Stimulated activated CD4-positive, alpha-beta T cell treated with anti-CD3 and anti-CD28 coated beads, Interleukin-4, amount 100 ng/mL, for 24 hours (primary cell): ENCODE measurements around the gene RMI2.

ENCODE experiments used
- DNase-seq: peaks from one replicate; pipeline ENCODE4 v3.0.0-alpha.2; 2020

Gene RMI2

GRCh38 chr16:11310634-11310977 lies 34.7 kb upstream of the RMI2 start:
- DNase-seq, result no peak

GRCh38 chr16:11310997-11311561 lies 34.2 kb upstream of the RMI2 start:
- no peak for DNase-seq

DNA sequence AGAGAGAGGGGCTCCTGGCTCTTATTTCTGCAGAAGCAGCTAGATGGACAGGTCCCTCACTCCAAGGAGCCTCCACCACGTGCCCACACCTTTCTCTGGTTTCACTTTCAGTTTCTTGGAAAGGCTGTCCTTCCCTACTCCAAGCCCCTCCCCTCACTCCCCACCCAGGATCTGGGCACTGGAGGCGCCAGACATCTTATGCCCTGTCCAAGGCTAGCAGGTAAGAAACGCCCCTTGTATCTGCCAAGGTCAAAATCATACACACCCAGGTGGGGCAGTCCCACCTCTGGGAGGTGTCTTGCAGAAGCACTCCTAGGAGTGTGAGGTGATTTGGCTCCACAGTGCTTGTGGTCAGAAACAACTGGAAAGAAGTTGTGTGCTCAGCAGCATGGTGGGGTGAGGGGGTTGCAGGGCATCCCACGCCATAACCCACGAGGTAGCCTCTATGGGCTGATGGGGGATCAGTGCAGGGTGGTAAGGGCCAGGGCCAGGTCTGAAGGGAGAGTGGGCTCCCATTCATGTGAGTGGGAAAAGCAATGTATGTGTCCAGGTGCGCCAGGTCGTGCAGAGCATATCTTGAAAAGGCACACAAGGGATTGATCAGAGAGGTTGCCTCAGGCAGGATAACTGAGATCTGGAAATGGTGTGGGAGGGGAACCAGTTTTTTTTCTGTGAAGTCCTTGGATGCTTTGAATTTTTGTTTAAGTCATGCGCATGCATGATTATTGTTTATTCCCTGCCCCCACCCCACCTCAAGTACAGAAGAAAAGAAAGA lies 32.4 kb upstream of the RMI2 start:
- peak; percentile 12 for DNase-seq

- DNase-seq, result no peak
These were observed 31.6 kb upstream of the RMI2 start for GRCh38 chr16:11313493-11314308.

GRCh38 chr16:11314309-11314894 lies 30.9 kb upstream of the RMI2 start:
- DNase-seq, result no peak

DNA sequence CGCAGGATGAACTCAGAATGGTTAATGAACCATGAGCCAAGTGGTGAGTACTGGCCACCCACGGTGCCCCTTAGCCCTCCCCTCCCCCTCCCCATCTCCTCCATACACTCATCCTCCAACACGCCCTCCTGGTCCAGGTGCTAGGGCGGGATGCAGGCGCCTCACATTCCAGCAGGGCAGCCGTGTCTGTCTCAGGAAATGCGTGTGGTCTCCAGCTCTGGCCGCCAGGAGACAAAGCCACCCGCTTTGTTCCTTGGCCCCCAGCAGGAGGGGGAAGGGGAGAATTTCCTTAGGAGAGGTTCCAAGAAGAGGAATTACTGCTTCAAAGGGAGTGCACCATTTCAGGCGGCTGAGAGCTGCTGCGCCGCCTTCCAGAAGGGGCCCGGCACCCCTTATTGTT lies 29.7 kb upstream of the RMI2 start:
- no peak for DNase-seq

DNA sequence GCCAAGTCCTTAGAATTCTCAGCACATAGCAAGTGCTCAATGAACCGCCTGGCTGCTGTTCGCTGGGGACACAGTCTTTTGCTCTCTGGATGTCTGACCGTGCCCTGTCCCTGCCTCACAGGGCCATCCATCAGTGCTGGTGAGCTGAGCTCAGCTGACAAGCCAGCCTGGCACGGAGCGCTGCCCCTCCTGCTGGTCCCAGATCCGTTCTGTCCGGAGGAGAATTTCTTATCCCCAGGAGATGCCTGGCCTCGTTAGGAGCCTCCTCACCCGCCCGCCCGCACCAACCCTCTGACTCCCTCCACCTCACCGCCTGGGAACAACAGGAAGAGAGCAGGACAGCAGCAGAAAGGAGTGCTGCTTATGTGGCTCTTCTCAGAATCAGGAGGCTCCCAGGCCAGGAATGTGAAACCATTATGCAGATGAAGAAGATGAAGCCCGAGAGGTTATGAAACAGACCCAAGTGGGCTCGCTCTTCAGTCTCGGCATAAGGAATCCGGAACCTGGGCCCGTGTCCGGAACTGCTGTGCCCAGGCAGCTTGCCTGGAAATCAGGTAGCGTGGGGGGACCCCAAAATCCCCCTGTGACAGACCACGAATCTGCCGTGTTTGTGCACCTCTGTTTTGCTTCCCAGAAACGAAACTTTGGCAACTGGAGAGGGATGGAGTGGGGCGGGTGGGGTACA lies 28.8 kb upstream of the RMI2 start:
- no peak for DNase-seq

- DNase-seq, result no peak
These were observed 26.4 kb upstream of the RMI2 start for GRCh38 chr16:11318817-11319216.

GRCh38 chr16:11319529-11320146 lies 25.6 kb upstream of the RMI2 start:
- no peak for DNase-seq

- no peak for DNase-seq
These were observed 25.1 kb upstream of the RMI2 start for GRCh38 chr16:11320170-11320569.

DNA sequence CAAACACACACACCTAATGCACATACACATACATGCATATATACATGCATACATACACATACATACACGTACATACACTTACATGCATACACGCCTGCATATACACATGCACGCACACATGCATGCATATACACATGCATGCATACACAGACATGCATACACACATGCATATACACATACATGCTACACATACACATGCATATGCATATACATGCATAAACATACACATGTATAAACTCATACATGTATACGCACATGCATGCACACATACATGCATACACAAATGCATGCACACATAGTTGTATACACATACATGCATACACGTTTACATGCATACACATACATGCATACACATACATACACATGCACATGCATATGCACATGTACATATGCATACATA lies 23.6 kb upstream of the RMI2 start:
- DNase-seq, result no peak

DNA sequence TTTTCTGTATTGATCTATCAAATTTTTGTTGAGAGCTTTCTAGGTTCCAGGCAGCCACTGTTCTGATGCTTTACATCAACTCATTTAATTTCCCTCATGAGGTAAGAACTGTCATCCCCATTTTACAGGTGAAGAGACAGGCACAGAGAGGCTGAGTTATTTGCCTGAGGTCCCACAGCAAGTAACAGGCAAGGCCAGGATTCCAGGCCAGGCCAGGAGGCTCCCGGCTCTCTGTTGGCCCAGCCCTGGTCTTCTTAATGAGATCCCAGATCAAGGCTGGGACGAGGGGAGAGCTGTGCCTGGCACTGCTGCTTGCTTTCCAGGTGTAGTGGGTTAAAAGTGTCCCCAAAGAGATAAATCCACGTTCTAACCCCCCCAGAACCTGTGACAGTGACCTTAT lies 22.4 kb upstream of the RMI2 start:
- no peak for DNase-seq

GRCh38 chr16:11323551-11324336 lies 21.5 kb upstream of the RMI2 start:
- no peak for DNase-seq

GRCh38 chr16:11325404-11326083 lies 19.7 kb upstream of the RMI2 start:
- DNase-seq, result peak; percentile 18

DNA sequence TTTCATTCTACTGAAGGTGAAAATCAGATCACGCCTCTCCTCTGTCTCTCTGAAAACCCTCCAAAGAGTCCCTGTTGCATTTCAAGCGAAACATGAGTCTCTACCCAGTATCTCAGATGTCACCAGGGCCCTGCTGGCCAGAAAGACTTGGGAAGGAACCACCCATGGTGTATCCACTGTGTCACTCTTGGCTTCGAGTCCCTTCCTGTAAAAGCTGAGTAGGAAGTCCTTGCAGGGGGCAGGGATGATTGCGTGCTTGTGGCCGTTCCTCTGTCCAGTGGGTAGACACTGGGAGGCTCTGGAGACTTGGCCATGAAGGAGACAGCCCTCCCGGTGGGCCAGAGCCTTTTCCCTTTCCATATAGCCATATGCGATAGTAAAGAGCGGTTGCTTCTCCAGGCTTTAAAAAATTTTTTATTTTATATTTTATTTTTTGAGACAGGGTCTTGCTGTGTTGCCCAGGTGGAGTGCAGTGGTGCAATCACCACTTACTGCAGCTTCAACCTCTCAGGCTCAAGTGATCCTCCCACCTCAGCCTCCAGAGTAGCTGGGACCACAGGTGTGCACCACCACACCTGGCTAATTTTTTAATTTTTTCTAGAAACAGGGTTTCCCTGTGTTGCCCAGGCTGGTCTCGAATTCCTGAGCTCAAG lies 19.0 kb upstream of the RMI2 start:
- no peak for DNase-seq

DNA sequence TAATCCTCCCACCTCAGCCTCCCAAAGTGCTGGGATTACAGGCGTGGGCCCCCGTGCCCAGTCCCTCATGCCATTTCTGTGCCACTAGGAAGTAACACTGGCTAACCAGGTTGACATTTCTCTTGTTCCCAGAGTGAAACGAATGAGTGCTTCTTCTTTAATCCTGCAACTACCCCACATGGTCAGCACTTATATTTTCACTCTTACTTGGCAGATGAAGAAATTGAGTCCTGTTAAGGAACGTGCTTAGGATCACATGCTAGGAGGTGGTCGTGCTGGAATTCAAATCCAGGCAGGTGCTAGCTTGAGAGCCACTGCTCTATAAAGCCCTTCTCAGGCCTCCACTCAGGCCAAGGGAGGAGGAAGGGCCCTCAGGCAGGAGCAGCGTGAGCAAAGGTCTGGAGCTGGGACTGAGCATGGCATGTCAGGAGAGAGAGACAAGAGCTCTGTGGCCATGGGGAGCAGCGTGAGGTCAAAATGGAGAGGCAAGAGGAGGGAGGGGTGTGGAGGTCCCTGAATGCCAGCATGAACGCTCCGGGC lies 18.5 kb upstream of the RMI2 start:
- no peak for DNase-seq

DNA sequence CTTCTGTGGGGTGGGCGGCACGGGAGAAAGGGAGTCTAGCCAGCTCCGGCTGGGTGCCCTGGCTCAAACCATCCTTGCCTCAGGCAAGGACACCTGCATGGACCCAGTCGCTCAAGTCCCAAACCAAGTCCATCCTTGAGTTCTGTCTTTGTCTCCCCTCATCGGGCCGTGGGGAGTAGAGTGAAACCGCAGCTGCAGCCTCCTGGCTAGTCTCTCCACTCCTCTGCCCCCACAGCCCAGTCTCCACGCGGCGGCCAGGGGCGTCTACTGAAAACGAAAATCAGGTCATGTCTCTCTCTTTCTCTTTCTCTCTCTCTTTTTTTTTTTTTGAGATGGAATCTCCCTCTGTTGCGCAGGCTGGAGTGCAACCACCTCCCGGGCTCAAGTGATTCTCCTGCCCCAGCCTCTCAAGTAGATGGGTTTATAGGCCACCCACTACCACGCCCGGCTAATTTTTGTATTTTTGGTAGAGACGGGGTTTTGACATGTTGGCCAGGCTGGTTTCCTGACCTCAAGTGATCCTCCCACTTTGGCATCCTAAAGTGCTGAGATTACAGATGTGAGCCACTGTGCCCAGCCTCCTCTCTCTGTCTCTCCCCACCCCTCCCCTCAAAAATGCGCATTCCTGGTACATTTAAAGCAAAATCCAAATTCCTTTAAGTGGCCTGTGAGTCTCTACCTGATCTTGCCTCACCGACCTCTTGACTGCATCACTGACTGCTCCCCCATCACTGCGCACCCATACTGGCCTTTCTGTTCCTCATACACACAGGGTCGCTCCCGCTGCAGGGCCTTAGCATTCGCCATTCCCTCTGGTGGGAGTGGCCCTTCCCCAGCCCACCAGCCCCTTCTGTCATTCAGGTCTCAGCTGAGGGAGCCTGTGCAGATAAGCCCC lies 17.7 kb upstream of the RMI2 start:
- DNase-seq, result no peak

DNA sequence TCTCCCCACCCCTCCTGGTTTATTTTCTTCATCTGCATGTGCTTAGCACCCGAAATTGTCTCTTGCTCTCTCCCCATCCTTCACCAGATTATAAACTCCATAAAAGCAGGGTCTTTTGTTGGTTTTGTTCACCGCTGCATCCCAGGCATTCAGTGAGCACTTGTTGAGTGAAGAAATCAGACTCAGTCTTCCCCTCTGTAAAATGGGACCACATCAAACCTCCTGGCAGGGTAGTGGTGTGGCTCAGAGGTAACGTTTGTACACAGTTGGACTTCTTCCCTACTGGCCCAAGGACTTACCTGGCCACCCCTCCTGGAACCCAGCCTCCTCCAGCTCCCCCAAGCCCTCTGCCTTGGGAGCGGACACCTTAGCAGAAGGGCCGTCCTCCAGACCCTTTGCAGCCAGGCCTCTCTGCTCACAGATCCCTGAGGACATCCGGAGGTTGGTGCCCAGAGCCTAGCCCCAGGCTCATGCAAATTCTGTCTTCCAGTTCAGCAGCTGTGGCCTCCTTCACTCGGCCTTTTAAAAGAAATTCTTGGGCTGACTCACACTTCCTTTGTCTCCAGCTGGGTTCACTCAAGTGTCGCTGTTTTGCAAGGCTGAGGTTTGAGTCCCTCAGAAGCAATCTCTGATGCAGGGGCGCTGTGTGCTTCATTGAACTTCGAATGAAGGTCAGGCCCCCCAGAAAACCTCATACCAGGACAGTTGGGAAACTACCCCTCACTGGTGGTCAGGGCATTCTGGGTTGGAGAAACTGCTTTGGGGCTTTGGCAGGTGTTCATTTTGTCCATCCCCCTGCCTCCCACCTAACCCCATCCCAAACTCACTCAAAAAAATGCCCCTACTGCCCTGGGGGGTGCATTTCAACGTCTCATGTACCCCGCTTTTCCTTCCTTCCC lies 16.8 kb upstream of the RMI2 start:
- DNase-seq, result peak; percentile 57
